ENCODE results near the gene SDR42E2. TPM values are rescaled to one million over a fixed set of nuclear protein-coding genes. Genes with fewer than 3 reads are reported as not detected.
A peak's percentile ranks its signal among the peaks of the same experiment; 100 is the strongest.

SDR42E2 gene
- total and polyA plus RNA-seq, 2 of the 8 experiments (the other 6 are each of a cell fraction or from before 2014, with no cell fraction given): 0.08 TPM; not detected in 1

GRCh38 chr16:22152316-22152715 is 10.0 kb upstream of the SDR42E2 start:
- Histone ChIP-seq H2BK120ac (replicated peaks; ENCODE audit: low read depth, low read length) (no peak overlapping the region), H3K79me2 (ENCODE audit: control insufficient read depth in 1 of 2, insufficient read depth in 2 of 2, low read length in 2 of 2) (no peaks in the 10 kb centered on the region), H3K4ac (replicated peaks; ENCODE audit: insufficient read length, low read depth, low read length) (no peak overlapping the region), H4K20me1 (replicated peaks in 1 of 2; ENCODE audit: control insufficient read depth in 1 of 2, insufficient read depth in 2 of 2, low read length in 2 of 2) (no peaks in the 10 kb centered on the region), H2BK5ac (ENCODE audit: low read depth, low read length) (no peak overlapping the region), H3K4me3 (ENCODE audit: extremely low read depth in 1 of 4, insufficient read depth in 2 of 4, low read depth in 3 of 4, low read length in 4 of 4) (no peak overlapping the region), H3K23ac (ENCODE audit: insufficient read length) (no peak overlapping the region), H3K56ac (replicated peaks; ENCODE audit: insufficient read length, low read depth, low read length) (no peak overlapping the region), H4K91ac (replicated peaks; ENCODE audit: insufficient read length, low read length) (no peak overlapping the region), H2BK15ac (ENCODE audit: low read length) (no peak overlapping the region), H3K18ac (ENCODE audit: extremely low read depth, low read length) (no peak overlapping the region), H3K4me2 (ENCODE audit: insufficient read depth in 1 of 2, low read depth in 2 of 2, low read length in 2 of 2) (no peak overlapping the region), H4K8ac (ENCODE audit: extremely low read depth, insufficient read depth, low read length) (peak overlapping the region; percentile 9; the same call in 1 of the 2 replicates), H3K14ac (ENCODE audit: insufficient read length) (no peak overlapping the region), H3K9ac (replicated peaks in 1 of 4; ENCODE audit: extremely low read depth in 1 of 4, low read depth in 3 of 4, low read length in 3 of 4) (no peak overlapping the region), H3K79me1 (ENCODE audit: low read depth, low read length) (no peaks in the 10 kb centered on the region), H3K4me1 (replicated peaks in 1 of 4; ENCODE audit: control insufficient read depth in 3 of 4, insufficient read depth in 4 of 4, low read length in 3 of 4) (no peaks in the 10 kb centered on the region), H3K27ac (ENCODE audit: low read depth, low read length) (no peak overlapping the region), H2BK20ac (ENCODE audit: low read length) (no peak overlapping the region), H3K36me3 (ENCODE audit: control insufficient read depth in 2 of 4, insufficient read depth in 4 of 4, low read length in 3 of 4) (no peaks in the 10 kb centered on the region), H3K27me3 (replicated peaks in 1 of 4; ENCODE audit: control insufficient read depth in 3 of 4, extremely low read depth in 1 of 4, insufficient read depth in 3 of 4, low read length in 3 of 4) (no peaks in the 10 kb centered on the region), H2AK5ac (ENCODE audit: low read depth, low read length) (no peak overlapping the region), H2BK12ac (ENCODE audit: low read depth, low read length) (no peak overlapping the region), H2AFZ (ENCODE audit: low read length) (no peak overlapping the region), H4K5ac (ENCODE audit: insufficient read length, low read depth, low read length) (no peak overlapping the region), H3K23me2 (ENCODE audit: low read depth, low read length) (no peaks in the 10 kb centered on the region), H3K9me3 (ENCODE audit: insufficient read depth in 2 of 2, low read depth in 1 of 2, low read length in 1 of 2) (no peaks in the 10 kb centered on the region)
- no peak for FAIRE-seq
- POLR2A ChIA-PET (ENCODE audit: partially characterized antibody): no interaction called here
- WGBS, 2 experiments (ENCODE audit: extremely low coverage in 1 of 2, insufficient coverage in 1 of 2, insufficient read length in 1 of 2, insufficient replicate concordance in 2 of 2, low coverage in 1 of 2, low lambda C conversion rate in 2 of 2, missing lambda C conversion rate in 1 of 2): 86% methylated on average over 11 of the region's 11 CpGs; no CpG with 5 or more reads in 1 of the 2 experiments
- no peak for DNase-seq (ENCODE audit: low read depth in 1 of 2, low spot score in 2 of 2)
- CTCF ChIA-PET (ENCODE audit: partially characterized antibody): interaction anchor here (1.2 to 6.3 kb wide), 2 partner anchors 12 to 56 kb away, joined by 3 to 42 read pairs; no protein-coding TSS in a partner anchor
- TF ChIP-seq FOSL1 (IDR thresholded peaks at IDR 0.05; ENCODE audit: insufficient read depth, low read depth, low read length): no peak
- TF ChIP-seq RFX5 (IDR thresholded peaks at IDR 0.05; ENCODE audit: borderline replicate concordance, low read depth, low read length): no peak
- no peak for TF ChIP-seq POLR2AphosphoS5 (IDR thresholded peaks at IDR 0.05; ENCODE audit: low read depth, low read length)
- no peak for TF ChIP-seq SUZ12 (IDR thresholded peaks at IDR 0.05; ENCODE audit: low read length)
- no peak for TF ChIP-seq RAD21 (IDR thresholded peaks at IDR 0.05 in 1 of 2, conservative IDR thresholded peaks at IDR 0.05 in 1 of 2; ENCODE audit: low read depth in 2 of 2, low read length in 2 of 2)
- no peak for TF ChIP-seq CBX8 (IDR thresholded peaks at IDR 0.05; ENCODE audit: borderline replicate concordance, low read depth, low read length)
- TF ChIP-seq BRCA1 (IDR thresholded peaks at IDR 0.05; ENCODE audit: low read depth, low read length): no peak
- TF ChIP-seq USF2 (IDR thresholded peaks at IDR 0.05; ENCODE audit: low read length): no peak
- no peak for TF ChIP-seq JUND (IDR thresholded peaks at IDR 0.05; ENCODE audit: low read length)
- no peak for TF ChIP-seq E2F6 (IDR thresholded peaks at IDR 0.05)
- no peak for TF ChIP-seq SP2 (IDR thresholded peaks at IDR 0.05; ENCODE audit: low read length)
- TF ChIP-seq SP1 (IDR thresholded peaks at IDR 0.05; ENCODE audit: low read depth, low read length): no peak
- TF ChIP-seq SIN3A (conservative IDR thresholded peaks at IDR 0.05 in 1 of 2, IDR thresholded peaks at IDR 0.05 in 1 of 2; ENCODE audit: low read depth in 1 of 2, low read length in 2 of 2): no peak
